Measurements from ENCODE around the gene HPX.

HPX gene

GRCh38 chr11:6388748-6389147 is 52.0 kb downstream of the HPX start:
- DNase-seq: no peak

- DNase-seq: no peak
Observed at GRCh38 chr11:6387811-6388599, 52.8 kb downstream of the HPX start.

- no peak for DNase-seq
Observed at GRCh38 chr11:6385046-6385777, 55.6 kb downstream of the HPX start.
